Inflammatory macrophage treated with lipopolysaccharide for 1 hour (primary cell): ENCODE results near the gene SLC16A3.
"Not testable (repeated sequence)": the region's sequence is repeated elsewhere in the genome, so short reads cannot be mapped to it uniquely, and the experiment has no call there.

Source experiments
- DNase-seq, 2 donors: peaks; one replicate each; pipeline ENCODE4 v3.0.0-alpha.2; 2020 to 2022

SLC16A3 gene

DNA sequence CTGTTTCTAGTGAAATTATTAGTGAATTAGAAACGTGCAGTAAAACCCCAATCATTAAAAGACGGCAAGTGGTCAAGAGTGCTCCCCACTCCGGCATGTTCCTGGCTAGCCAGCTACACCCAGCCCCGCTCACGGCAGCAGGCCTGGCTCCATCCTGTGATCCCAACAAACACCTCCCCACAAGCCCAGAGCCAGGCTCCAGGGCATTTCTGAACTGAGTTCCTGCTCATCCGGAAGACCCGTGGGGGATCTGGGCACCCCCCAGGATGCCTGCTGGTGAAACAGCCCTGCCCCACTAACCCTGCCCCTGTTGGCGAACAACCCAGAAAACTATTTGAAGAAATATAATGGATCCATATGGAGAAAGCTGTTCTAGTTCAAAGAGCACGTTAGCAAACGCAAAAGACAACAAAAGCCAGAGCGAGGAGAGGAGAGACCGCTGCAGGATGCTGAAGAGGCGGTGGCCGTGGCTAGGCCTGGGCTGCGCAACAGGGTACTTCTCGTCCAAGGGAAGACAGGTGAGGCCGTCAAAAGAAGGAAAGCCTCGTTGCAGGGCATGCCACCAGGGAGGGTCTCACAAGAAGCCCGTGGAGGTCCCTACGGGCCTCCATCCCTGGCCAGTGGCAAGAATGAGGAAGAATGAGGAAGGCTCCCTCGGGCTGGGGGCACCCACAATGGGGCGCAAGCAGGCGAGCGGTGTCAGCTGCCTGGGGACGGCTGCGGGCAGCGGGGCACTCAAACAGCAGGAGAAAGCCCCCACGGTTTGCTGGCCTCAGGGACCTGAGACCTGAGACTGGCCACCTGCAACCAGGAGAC is 19.2 kb downstream of the SLC16A3 start:
- no peak for DNase-seq

DNA sequence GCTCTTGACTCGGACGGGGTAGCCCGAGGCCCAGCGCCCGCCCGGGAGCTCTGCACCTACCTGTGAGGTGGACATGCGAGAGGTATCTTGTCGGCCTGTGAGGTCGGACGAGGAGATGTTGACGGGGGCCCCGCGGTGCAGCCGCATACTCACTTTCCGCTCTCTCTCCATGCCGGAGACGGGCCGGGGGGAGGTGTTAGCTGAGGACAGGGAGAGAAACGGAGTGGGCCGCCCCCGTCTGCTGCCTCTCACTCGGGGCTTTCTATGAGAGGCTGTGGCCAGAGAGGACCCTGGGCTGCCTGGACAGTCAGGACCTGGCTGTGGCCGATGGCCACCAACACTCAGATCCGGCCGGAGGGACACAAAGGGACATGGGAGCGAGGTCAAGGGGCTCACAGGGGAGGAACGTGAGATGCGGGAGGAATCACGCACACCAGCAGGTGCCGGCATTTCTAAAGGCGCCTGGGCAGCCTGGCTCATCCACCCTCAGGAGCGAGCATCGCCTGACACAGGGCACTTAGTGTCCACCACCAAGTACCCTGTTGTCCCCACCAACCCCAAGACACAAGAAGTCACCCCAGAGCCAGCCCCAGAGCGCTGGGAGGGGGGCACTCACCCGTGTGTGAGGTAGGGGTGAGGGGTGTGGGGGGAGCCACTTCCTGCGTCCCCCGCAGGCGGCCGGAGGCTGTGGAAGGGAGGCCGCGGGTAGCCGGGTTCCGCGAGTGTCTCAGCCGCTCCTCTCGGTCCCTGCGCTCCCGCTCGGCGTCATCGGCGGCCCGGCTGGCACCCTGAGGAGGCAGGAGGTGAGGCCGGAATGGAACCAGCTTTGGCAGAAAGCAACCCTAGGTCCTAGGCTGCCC is 20.2 kb downstream of the SLC16A3 start:
- no peak for DNase-seq

DNA sequence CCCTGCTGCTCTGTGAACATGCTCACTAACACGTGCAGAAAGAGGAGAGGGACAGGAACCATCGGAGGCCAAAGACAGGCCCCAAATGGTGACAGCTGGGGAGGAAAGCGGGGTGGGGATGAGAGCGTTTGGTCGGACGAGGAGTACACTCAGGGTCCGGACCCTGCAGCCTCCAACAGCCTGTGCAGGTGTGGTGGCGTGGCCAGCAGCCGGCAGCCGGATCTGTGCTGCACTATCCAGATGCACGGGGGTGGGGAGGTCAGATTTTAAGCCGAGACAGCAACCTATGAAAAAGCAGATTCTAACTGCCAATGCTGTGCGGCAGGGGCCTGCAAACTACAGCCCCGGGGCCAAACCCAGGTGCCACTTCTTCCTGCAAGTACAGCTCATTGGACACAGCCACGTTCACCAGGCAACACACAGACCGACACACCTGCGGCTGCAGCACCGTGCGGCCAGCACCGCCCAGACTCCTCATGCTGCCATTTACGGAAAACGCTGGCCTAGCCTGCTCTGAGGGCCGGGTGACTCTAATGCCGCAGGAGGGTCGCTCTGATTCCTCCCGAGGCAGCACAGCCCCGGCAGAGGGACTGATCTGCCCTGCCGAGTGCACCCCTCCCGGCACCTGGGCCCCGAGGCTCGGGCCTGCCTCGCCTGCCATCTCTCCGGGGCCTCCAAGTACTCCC is 21.2 kb downstream of the SLC16A3 start:
- no peak for DNase-seq

- DNase-seq: no peak
Measured at GRCh38 chr17:82250868-82251500, 22.1 kb downstream of the SLC16A3 start.

DNA sequence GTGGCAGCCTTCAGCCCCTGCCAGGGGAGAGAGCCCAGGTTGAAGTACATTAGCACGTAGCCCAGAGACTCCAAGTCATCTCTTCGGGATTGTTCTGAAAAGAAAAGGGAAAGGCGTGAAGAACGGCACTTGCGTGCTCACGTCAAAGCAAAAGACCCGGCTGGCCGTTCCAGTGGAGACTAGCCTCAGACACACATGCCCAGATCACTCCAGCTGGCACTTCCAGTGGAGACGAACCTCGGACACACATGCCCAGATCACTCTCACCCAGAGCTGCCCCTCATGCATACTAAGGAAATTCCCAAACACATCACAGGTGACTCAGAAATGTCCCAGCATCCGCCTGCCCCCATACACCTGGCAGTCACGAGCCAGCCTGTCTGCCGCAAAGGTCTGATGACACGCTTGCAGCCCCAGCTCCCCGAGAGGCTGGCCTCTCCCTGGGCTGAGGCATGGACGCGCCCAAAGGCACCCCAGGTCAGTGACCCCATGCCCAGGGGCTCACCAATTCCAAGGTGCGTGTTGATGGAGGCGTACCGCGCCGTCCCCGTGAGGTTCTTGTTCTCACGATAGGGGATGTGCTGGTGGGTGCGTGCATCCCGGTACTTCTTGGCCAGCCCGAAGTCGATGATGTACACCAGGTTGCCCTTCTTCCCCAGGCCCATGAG is 23.8 kb downstream of the SLC16A3 start:
- no peak for DNase-seq

- DNase-seq: no peak
Measured at GRCh38 chr17:82253179-82253544, 24.3 kb downstream of the SLC16A3 start.

GRCh38 chr17:82254096-82254495 is 25.3 kb downstream of the SLC16A3 start:
- not testable (repeated sequence) for DNase-seq

GRCh38 chr17:82254746-82255145 is 25.9 kb downstream of the SLC16A3 start:
- DNase-seq: not testable (repeated sequence)

DNA sequence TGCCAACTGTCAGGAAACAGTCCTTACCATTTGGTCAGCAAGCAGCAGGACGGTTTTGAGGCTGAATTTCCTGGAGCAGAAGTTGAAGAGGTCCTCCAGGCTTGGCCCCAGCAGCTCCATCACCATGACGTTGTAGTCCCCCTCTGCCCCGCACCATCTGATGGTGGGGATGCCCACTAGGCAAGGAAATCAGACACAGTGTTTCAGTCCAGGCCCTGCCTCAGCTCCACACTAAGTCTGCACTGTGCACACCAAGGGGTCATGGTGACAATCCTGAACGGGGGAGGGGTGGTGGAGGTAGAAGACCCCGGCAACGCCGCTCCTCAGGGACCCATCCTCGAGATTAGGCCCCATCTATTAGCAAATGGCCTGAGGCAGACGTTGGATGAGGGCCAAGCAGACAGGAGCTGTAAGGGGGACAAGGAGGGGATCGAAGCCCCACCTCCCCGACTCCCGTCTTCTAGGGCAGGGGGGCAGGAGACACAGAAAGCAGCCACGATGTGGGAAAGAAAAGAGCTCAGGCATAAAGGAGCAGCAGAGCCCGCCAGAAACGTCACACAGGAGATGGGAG is 26.6 kb downstream of the SLC16A3 start:
- no peak for DNase-seq

DNA sequence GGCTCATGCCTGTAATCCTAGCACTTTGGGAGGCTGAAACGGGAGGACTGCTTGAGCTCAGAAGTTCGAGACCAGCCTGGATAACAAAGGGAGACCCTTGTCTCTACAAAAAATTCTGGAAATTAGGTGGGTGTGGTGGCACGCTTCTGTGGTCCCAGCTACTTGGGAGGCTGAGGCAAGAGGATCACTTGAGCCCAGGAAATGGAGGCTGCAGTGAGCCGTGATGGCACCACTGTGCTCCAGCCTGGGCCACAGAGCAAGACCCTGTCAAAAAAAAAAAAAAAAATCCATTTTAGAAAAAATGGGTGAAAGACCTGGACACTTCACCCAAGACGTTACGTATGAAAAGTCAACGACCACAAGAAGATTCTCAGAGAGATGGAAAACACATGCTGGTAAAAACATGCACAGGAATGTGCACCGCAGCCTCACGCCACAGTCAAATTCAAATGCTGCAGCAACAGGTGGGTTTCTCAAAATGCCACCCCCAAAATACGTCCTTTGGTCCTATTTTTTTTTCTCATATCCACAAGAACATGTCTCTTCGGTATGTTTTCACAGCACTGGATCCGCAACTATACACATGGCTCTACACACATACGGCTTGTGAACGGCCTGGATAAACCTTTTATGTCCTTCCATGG is 27.5 kb downstream of the SLC16A3 start:
- DNase-seq: no peak

GRCh38 chr17:82257473-82257872 is 28.6 kb downstream of the SLC16A3 start:
- peak in 1 of 2 donors; percentile 32 for DNase-seq

- DNase-seq: no peak
Measured at GRCh38 chr17:82258555-82258954, 29.7 kb downstream of the SLC16A3 start.

DNA sequence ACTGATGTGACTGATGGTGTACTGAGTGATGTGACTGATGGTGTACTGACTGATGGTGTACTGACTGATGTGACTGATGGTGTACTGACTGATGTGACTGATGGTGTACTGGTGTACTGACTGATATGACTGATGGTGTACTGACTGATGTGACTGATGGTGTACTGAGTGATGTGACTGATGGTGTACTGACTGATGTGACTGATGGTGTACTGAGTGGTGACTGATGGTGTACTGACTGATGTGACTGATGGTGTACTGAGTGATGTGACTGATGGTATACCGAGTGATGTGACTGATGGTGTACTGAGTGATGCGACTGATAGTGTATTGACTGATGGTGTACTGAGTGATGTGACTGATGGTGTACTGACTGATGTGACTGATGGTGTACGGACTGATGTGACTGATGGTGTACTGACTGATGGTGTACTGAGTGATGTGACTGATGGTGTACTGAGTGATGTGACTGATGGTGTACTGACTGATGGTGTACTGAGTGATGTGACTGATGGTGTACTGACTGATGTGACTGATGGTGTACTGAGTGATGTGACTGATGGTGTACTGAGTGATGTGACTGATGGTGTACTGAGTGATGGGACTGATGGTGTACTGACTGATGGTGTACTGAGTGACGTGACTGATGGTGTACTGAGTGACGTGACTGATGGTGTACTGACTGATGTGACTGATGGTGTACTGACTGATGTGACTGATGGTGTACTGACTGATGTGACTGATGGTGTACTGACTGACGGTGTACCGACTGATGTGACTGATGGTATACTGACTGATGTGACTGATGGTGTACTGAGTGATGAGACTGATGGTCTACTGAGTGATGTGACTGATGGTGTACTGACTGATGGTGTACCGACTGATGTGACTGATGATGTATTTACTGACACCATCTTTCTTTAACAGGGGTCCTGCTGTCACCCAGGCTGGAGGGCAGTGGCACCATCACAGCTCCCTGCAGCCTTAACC is 31.4 kb downstream of the SLC16A3 start:
- DNase-seq: not testable (repeated sequence)

DNA sequence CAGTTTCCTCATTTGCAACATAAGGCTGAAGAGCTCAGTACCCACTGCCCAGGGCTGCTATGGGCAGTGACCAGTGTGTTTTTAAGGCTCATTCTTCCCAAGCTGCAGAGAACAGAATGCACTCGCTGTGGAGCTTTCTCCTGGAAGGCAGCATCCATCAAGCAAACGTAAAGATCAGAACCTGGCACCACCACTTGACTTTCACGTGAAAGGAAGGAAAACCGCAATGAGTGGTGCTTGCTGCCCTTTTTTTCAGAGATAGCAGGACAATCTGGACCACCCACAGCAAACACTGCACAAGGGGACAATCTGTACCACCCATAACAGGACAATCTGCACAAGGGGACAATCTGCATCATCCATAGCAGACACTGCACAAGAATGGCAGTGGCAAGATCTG is 33.5 kb downstream of the SLC16A3 start:
- DNase-seq: no peak

- no peak for DNase-seq
Measured at GRCh38 chr17:82263641-82264040, 34.8 kb downstream of the SLC16A3 start.

- no peak for DNase-seq
Measured at GRCh38 chr17:82266142-82266541, 37.3 kb downstream of the SLC16A3 start.

- DNase-seq: peak; percentile 90 to 92
Measured at GRCh38 chr17:82267575-82268379, 38.9 kb downstream of the SLC16A3 start.

DNA sequence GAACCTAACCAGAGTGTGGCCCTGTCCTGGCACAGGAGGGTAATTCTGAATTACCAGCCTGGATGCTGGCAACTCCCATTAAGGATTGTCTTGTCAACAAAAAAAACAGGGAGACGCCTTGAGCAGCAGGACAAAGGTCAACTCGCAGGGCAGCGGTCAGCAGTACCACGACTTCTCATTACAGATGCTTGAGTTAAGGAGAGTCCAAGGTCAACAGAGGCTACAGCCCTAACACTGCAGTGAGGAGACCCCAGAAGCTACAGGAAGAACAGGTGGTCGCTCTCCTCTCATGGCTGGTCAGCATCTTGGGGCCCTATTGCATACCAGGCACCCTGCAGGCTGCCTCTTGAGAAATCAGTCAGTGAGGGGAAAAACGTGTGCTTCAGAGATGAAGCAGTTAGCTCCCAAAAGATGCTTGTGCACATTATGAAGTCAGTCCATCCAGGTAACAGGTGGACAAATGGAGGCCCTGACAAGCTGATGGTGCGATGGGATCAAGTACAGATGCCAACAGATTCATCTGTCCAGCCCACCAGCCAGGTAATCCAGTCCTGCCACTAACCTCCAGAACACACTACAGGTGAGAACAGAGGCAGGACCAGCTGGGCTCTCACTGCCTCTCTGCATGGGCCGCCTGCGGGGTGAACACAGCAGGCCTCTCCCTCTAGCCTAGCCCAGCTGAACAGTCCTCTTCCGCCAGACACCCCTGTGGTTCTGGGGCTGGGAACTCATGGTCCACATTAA is 40.5 kb downstream of the SLC16A3 start:
- DNase-seq: no peak
